Right lobe of liver (tissue), 6 donors: Measurements from ENCODE around the gene DNAH10. TPM values are rescaled to one million over a fixed set of nuclear protein-coding genes. Genes with fewer than 3 reads are reported as not detected.

Experiments
- ATAC-seq, 4 donors: fragments of 200-7000 bp; cut with Tn5 transposase; one replicate each; pipeline ENCODE4 v1.9.1; 2020; ENCODE audit warnings: mild to moderate bottlenecking in 4 of 4, moderate library complexity in 4 of 4
- DNase-seq, 3 donors: peaks; one replicate each; pipeline ENCODE4 v3.0.0-alpha.2; 2020
- H3K27ac ChIP-seq, 3 donors: fragments of 200-600 bp; one replicate each; pipeline ENCODE4 v1.8.0; 2022
- H3K27me3 ChIP-seq, 2 donors: fragments of 200-600 bp; one replicate each; pipeline ENCODE4 v1.8.0; 2022
- H3K36me3 ChIP-seq, 4 donors: fragments of 200-600 bp; sonication (generic) in 1 of 4; one replicate each; pipeline versions ENCODE4 v1.5.1 to v1.8.0; 2017 to 2022; ENCODE audit warnings: control low read depth in 1 of 4
- H3K4me1 ChIP-seq, 4 donors: fragments of 200-600 bp; sonication (generic) in 1 of 4; one replicate each; pipeline versions ENCODE4 v1.5.1 to v1.8.0; 2017 to 2022; ENCODE audit warnings: control low read depth in 1 of 4
- H3K4me3 ChIP-seq, 3 donors: fragments of 200-600 bp; one replicate each; pipeline ENCODE4 v1.8.0; 2022
- H3K9me3 ChIP-seq, 4 donors: fragments of 200-600 bp; sonication (generic) in 1 of 4; one replicate each; pipeline versions ENCODE4 v1.5.1 to v1.8.0; 2017 to 2022; ENCODE audit warnings: control low read depth in 1 of 4
- POLR2A ChIP-seq: fragments of 450-650 bp; IDR thresholded peaks from one replicate; pipeline ENCODE4 v1.6.1; 2017; ENCODE audit warnings: antibody characterized with exemption, mild to moderate bottlenecking
- WGBS: methylation state at CpG from one replicate; pipeline ENCODE4 v1.1.6; 2018; ENCODE audit warnings: low coverage, low lambda C conversion rate; ENCODE audit not compliant: insufficient coverage; ENCODE audit errors: missing lambda C conversion rate; 5-methylcytosine and 5-hydroxymethylcytosine counted together
- intact Hi-C, 2 donors: fragments of 100-400 bp; cut with DNase I; formaldehyde crosslinking; loops; one replicate each; pipeline versions ENCODE4 v1.11.2 to v1.14.1; 2022
- total RNA-seq, 6 experiments: library from RNA; depleted of rRNA in 2 of 6; stranded (reverse); fragments of >200 nt in 2 of 6; fragmentation: NEBNext Ultra II Directional in 3 of 6; extraction: Animal tissue kit (Norgen Biotek cat#: 25700) in 3 of 6; gene quantifications; one replicate each; pipeline versions ENCODE4 v1.1.0 to v1.2.4, GENCODE V29; 2016 to 2023
- TF ChIP-seq, protein P1 (sequence below), 4 donors: fragments of 200-600 bp in 3 of 4; fragments of 450-650 bp in 1 of 4; IDR thresholded peaks; one replicate each; pipeline versions ENCODE4 v1.5.1 to v1.8.0; 2016 to 2022; ENCODE audit warnings: antibody characterized with exemption in 4 of 4, mild to moderate bottlenecking in 2 of 4
- donor health status: DM: no; HTN: yes; CAD: no.
- donor health status: DM: no; HTN: no; CAD: no.
- donor health status: DM: no; HTN: no; CAD: no.
- donor health status: DM: no; HTN: yes; CAD: no.
- donor health status: DM: no; HTN: yes; CAD: no.

DNAH10 gene
- total RNA-seq, 6 experiments from 2014 or later = under 0.01 to 0.40 (median 0.16) TPM; not detected in 1

GRCh38 chr12:123731596-123731995 is 30.5 kb upstream of the DNAH10 start:
- 88% methylated on average over 2 of the region's 2 CpGs for WGBS
- H3K9me3 ChIP-seq = no peaks in the 10 kb centered on the region
- H3K4me3 ChIP-seq = no peak overlapping the region
- intact Hi-C loops = no loop called here
- no peaks in the 10 kb centered on the region for H3K4me1 ChIP-seq
- peaks cover 0 to 51% (median 12%) of the 10 kb centered on the region in 4 donors for H3K36me3 ChIP-seq
- no peaks in the 10 kb centered on the region for H3K27me3 ChIP-seq
- TF ChIP-seq POLR2A = no peak
- TF ChIP-seq, protein P1, sequence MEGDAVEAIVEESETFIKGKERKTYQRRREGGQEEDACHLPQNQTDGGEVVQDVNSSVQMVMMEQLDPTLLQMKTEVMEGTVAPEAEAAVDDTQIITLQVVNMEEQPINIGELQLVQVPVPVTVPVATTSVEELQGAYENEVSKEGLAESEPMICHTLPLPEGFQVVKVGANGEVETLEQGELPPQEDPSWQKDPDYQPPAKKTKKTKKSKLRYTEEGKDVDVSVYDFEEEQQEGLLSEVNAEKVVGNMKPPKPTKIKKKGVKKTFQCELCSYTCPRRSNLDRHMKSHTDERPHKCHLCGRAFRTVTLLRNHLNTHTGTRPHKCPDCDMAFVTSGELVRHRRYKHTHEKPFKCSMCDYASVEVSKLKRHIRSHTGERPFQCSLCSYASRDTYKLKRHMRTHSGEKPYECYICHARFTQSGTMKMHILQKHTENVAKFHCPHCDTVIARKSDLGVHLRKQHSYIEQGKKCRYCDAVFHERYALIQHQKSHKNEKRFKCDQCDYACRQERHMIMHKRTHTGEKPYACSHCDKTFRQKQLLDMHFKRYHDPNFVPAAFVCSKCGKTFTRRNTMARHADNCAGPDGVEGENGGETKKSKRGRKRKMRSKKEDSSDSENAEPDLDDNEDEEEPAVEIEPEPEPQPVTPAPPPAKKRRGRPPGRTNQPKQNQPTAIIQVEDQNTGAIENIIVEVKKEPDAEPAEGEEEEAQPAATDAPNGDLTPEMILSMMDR (IDR thresholded peaks at IDR 0.05) = no peak
- H3K27ac ChIP-seq = no peak overlapping the region
- no peak for DNase-seq
- ATAC-seq = no peak

DNA sequence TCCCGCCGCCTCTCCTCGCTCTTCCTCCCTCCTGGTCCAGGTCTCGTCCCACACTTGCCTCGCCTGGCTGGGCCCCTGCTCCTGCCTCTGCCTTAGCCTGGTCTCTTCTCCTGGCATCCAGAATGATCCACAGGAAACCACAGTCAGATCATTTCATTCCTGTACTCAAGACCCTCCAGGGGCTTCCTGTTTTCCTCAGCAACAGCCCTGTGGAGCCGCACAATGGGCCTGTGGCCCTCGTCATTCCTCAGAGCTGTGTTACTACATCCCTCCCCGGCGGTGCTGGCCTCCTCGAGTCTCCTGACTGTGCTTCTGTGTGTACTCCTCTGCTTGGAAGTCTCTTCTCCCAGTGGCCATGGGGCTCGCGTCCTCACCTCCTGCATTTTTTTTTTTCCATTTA is 29.9 kb upstream of the DNAH10 start:
- WGBS = 83% methylated on average over 6 of the region's 12 CpGs
- no peaks in the 10 kb centered on the region for H3K4me1 ChIP-seq
- H3K27me3 ChIP-seq = no peaks in the 10 kb centered on the region
- TF ChIP-seq POLR2A = no peak
- TF ChIP-seq, protein P1 (IDR thresholded peaks at IDR 0.05) = no peak
- peaks cover 0 to 52% (median 15%) of the 10 kb centered on the region in 4 donors for H3K36me3 ChIP-seq
- DNase-seq = no peak
- H3K4me3 ChIP-seq = no peak overlapping the region
- H3K9me3 ChIP-seq = no peaks in the 10 kb centered on the region
- H3K27ac ChIP-seq = no peak overlapping the region
- ATAC-seq = no peak
- intact Hi-C loops = no loop called here

GRCh38 chr12:123733229-123733628 is 28.9 kb upstream of the DNAH10 start:
- WGBS = 67% methylated on average over 6 of the region's 10 CpGs
- Histone ChIP-seq H3K4me1 (no peaks in the 10 kb centered on the region), H3K9me3 (no peaks in the 10 kb centered on the region), H3K4me3 (no peak overlapping the region), H3K36me3 (peaks cover 0 to 49% (median 13%) of the 10 kb centered on the region in 4 donors), H3K27ac (no peak overlapping the region), H3K27me3 (no peaks in the 10 kb centered on the region)
- DNase-seq = no peak
- no peak for TF ChIP-seq POLR2A
- TF ChIP-seq, protein P1 (IDR thresholded peaks at IDR 0.05) = no peak
- intact Hi-C loops = no loop called here
- no peak for ATAC-seq

- H3K27me3 ChIP-seq = no peaks in the 10 kb centered on the region
- no peaks in the 10 kb centered on the region for H3K9me3 ChIP-seq
- H3K27ac ChIP-seq = no peak overlapping the region
- intact Hi-C loops = no loop called here
- WGBS = 100% methylated on average over 3 of the region's 5 CpGs
- peaks cover 0 to 47% (median 13%) of the 10 kb centered on the region in 4 donors for H3K36me3 ChIP-seq
- H3K4me1 ChIP-seq = no peaks in the 10 kb centered on the region
- DNase-seq (no peak), ATAC-seq (no peak)
- no peak overlapping the region for H3K4me3 ChIP-seq
- no peak for TF ChIP-seq POLR2A
- TF ChIP-seq, protein P1 (IDR thresholded peaks at IDR 0.05) = no peak
These were observed 27.8 kb upstream of the DNAH10 start for GRCh38 chr12:123734268-123734667.
